HepG2 (cell line): ENCODE results near the gene LIPA. TPM values are rescaled to one million over a fixed set of nuclear protein-coding genes. Genes with fewer than 3 reads are reported as not detected.

Experiments
- PAX8 ChIP-seq: sonication (generic); formaldehyde crosslinking; IDR thresholded peaks from 2 replicates; pipeline ENCODE4 v1.8.0; 2022; ENCODE audit warnings: mild to moderate bottlenecking, missing genetic modification reagents, borderline replicate concordance
- RBM39 ChIP-seq: fragments of 200-400 bp; formaldehyde crosslinking; IDR thresholded peaks from one replicate; pipeline ENCODE4 v1.6.1; 2018; ENCODE audit warnings: antibody characterized with exemption, mild to moderate bottlenecking, low read depth, low read length; ENCODE audit not compliant: poor library complexity, severe bottlenecking
- RCOR2 ChIP-seq: IDR thresholded peaks from 2 replicates; pipeline ENCODE4 v1.6.1; 2016; ENCODE audit warnings: missing biosample characterization, missing genetic modification reagents
- ZBTB7A ChIP-seq: sonication (generic); formaldehyde crosslinking; IDR thresholded peaks from 2 replicates; pipeline ENCODE4 v1.8.0; 2022; ENCODE audit warnings: mild to moderate bottlenecking, missing genetic modification reagents
- ZMYM2 ChIP-seq: sonication (generic); formaldehyde crosslinking; IDR thresholded peaks from 2 replicates; pipeline ENCODE4 v1.8.0; 2022; ENCODE audit warnings: mild to moderate bottlenecking, missing genetic modification reagents
- polyA plus RNA-seq, 8 experiments: library from polyadenylated mRNA; depleted of rRNA in 3 of 8; stranded (reverse) in 7 of 8; unstranded in 1 of 8; fragments of >200 nt; fragmentation: Illumina TruSeq in 4 of 8; extraction: Trizol in 4 of 8; gene quantifications; 2 replicates each; pipeline versions ENCODE4 v1.2.1 to v1.2.3, GENCODE V29; 2011 to 2016; ENCODE audit warnings: low read depth in 4 of 8, missing spikeins in 1 of 8, mixed read lengths in 1 of 8; ENCODE audit not compliant: insufficient read depth in 1 of 8
- total RNA-seq, 5 experiments: library from RNA; depleted of rRNA; stranded (reverse); fragments of >200 nt; fragmentation: Illumina TruSeq; extraction: Trizol; gene quantifications; 2 replicates each; pipeline ENCODE4 v1.2.3, GENCODE V29; 2016; ENCODE audit warnings: low read depth in 1 of 5
- TF ChIP-seq, protein P1 (sequence below): sonication (generic); formaldehyde crosslinking; IDR thresholded peaks from 2 replicates; pipeline ENCODE4 v1.5.0; 2020; ENCODE audit warnings: missing genetic modification reagents, mild to moderate bottlenecking, borderline replicate concordance
- TF ChIP-seq, protein P2 (sequence below): sonication (generic); formaldehyde crosslinking; conservative IDR thresholded peaks from 2 replicates; pipeline ENCODE4 v1.5.0; 2020; ENCODE audit warnings: missing genetic modification reagents
- TF ChIP-seq, protein P3 (sequence below): sonication (generic); formaldehyde crosslinking; IDR thresholded peaks from 2 replicates; pipeline ENCODE4 v1.9.0; 2021; ENCODE audit warnings: missing genetic modification reagents, borderline replicate concordance
- TF ChIP-seq, protein P4 (sequence below): sonication (generic); formaldehyde crosslinking; IDR thresholded peaks from 2 replicates; pipeline ENCODE4 v1.5.0; 2020; ENCODE audit warnings: missing genetic modification reagents
- TF ChIP-seq, protein P5 (sequence below): sonication (generic); formaldehyde crosslinking; IDR thresholded peaks from 2 replicates; pipeline ENCODE4 v1.4.0; 2020; ENCODE audit warnings: low read depth, missing genetic modification reagents
- TF ChIP-seq, protein P6 (sequence below): sonication (generic); formaldehyde crosslinking; IDR thresholded peaks from 2 replicates; pipeline ENCODE4 v1.4.0; 2020; ENCODE audit warnings: missing genetic modification reagents

The LIPA gene
- total and polyA plus RNA-seq, 2 of the 13 experiments (the other 11 are each of a cell fraction or from before 2014, with no cell fraction given) = 57.1 to 79.5 TPM

DNA sequence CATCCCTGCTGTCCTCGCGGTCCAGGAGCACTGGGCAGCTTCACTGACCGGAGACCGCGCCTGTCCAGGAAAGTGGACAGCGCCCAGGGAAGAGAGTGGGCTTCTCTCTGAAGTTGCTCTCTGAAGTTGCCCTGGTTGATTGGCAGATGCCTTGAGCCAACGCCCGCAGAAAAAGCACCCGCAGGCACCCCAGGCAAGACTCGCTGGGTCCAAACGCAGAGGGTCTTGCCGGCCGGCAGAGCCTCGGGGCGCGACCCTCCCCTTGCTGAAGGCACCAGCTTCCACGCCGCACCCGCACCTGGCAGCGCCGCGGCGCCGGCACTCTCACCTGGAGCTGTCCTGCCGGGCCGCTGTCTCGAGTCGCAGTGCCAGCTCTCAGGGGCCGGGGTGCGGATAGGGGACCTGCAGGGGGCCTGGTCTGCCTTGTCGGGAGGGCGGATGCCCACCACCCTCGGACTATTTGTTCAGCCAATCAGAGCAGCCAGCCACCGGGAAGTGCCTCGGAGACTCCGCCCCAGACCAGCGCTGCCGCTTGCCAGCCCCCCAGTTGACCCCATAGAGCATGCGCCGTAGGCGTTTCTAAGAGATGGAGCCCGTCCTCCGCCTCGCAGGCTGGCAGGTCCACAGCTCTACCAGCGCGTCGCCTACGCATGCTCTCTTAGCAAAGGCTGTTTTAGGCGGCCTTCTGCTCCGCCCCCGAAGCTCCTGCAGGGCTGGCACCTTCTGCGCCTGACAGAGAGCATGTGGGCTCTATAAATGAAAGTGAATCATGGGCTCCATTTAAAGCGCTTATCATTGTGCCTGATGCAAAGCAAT, at the start of gene LIPA (continued):
- TF ChIP-seq, protein P1, sequence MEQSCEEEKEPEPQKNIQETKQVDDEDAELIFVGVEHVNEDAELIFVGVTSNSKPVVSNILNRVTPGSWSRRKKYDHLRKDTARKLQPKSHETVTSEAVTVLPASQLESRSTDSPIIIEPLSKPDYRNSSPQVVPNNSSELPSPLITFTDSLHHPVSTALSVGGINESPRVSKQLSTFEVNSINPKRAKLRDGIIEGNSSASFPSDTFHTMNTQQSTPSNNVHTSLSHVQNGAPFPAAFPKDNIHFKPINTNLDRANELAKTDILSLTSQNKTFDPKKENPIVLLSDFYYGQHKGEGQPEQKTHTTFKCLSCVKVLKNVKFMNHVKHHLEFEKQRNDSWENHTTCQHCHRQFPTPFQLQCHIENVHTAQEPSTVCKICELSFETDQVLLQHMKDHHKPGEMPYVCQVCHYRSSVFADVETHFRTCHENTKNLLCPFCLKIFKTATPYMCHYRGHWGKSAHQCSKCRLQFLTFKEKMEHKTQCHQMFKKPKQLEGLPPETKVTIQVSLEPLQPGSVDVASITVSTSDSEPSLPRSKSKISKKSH = peak; percentile 67; the same call in 1 of the 2 replicates
- TF ChIP-seq, protein P2, sequence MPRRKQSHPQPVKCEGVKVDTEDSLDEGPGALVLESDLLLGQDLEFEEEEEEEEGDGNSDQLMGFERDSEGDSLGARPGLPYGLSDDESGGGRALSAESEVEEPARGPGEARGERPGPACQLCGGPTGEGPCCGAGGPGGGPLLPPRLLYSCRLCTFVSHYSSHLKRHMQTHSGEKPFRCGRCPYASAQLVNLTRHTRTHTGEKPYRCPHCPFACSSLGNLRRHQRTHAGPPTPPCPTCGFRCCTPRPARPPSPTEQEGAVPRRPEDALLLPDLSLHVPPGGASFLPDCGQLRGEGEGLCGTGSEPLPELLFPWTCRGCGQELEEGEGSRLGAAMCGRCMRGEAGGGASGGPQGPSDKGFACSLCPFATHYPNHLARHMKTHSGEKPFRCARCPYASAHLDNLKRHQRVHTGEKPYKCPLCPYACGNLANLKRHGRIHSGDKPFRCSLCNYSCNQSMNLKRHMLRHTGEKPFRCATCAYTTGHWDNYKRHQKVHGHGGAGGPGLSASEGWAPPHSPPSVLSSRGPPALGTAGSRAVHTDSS (CRISPR knock-in tag) = no peak
- TF ChIP-seq RBM39 = no peak
- TF ChIP-seq, protein P3, sequence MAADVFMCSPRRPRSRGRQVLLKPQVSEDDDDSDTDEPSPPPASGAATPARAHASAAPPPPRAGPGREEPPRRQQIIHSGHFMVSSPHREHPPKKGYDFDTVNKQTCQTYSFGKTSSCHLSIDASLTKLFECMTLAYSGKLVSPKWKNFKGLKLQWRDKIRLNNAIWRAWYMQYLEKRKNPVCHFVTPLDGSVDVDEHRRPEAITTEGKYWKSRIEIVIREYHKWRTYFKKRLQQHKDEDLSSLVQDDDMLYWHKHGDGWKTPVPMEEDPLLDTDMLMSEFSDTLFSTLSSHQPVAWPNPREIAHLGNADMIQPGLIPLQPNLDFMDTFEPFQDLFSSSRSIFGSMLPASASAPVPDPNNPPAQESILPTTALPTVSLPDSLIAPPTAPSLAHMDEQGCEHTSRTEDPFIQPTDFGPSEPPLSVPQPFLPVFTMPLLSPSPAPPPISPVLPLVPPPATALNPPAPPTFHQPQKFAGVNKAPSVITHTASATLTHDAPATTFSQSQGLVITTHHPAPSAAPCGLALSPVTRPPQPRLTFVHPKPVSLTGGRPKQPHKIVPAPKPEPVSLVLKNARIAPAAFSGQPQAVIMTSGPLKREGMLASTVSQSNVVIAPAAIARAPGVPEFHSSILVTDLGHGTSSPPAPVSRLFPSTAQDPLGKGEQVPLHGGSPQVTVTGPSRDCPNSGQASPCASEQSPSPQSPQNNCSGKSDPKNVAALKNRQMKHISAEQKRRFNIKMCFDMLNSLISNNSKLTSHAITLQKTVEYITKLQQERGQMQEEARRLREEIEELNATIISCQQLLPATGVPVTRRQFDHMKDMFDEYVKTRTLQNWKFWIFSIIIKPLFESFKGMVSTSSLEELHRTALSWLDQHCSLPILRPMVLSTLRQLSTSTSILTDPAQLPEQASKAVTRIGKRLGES (CRISPR knock-in tag) = no peak
- TF ChIP-seq, protein P4, sequence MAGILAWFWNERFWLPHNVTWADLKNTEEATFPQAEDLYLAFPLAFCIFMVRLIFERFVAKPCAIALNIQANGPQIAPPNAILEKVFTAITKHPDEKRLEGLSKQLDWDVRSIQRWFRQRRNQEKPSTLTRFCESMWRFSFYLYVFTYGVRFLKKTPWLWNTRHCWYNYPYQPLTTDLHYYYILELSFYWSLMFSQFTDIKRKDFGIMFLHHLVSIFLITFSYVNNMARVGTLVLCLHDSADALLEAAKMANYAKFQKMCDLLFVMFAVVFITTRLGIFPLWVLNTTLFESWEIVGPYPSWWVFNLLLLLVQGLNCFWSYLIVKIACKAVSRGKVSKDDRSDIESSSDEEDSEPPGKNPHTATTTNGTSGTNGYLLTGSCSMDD (CRISPR knock-in tag) = no peak
- no peak for TF ChIP-seq ZMYM2 (CRISPR knock-in tag)
- TF ChIP-seq, protein P5, sequence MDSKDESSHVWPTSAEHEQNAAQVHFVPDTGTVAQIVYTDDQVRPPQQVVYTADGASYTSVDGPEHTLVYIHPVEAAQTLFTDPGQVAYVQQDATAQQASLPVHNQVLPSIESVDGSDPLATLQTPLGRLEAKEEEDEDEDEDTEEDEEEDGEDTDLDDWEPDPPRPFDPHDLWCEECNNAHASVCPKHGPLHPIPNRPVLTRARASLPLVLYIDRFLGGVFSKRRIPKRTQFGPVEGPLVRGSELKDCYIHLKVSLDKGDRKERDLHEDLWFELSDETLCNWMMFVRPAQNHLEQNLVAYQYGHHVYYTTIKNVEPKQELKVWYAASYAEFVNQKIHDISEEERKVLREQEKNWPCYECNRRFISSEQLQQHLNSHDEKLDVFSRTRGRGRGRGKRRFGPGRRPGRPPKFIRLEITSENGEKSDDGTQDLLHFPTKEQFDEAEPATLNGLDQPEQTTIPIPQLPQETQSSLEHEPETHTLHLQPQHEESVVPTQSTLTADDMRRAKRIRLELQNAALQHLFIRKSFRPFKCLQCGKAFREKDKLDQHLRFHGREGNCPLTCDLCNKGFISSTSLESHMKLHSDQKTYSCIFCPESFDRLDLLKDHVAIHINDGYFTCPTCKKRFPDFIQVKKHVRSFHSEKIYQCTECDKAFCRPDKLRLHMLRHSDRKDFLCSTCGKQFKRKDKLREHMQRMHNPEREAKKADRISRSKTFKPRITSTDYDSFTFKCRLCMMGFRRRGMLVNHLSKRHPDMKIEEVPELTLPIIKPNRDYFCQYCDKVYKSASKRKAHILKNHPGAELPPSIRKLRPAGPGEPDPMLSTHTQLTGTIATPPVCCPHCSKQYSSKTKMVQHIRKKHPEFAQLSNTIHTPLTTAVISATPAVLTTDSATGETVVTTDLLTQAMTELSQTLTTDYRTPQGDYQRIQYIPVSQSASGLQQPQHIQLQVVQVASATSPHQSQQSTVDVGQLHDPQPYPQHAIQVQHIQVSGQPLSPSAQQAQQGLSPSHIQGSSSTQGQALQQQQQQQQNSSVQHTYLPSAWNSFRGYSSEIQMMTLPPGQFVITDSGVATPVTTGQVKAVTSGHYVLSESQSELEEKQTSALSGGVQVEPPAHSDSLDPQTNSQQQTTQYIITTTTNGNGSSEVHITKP (CRISPR knock-in tag) = no peak
- no peak for TF ChIP-seq RCOR2 (CRISPR knock-in tag)
- peak; percentile 81; the same call in 1 of the 2 replicates for TF ChIP-seq ZBTB7A
- TF ChIP-seq, protein P6, sequence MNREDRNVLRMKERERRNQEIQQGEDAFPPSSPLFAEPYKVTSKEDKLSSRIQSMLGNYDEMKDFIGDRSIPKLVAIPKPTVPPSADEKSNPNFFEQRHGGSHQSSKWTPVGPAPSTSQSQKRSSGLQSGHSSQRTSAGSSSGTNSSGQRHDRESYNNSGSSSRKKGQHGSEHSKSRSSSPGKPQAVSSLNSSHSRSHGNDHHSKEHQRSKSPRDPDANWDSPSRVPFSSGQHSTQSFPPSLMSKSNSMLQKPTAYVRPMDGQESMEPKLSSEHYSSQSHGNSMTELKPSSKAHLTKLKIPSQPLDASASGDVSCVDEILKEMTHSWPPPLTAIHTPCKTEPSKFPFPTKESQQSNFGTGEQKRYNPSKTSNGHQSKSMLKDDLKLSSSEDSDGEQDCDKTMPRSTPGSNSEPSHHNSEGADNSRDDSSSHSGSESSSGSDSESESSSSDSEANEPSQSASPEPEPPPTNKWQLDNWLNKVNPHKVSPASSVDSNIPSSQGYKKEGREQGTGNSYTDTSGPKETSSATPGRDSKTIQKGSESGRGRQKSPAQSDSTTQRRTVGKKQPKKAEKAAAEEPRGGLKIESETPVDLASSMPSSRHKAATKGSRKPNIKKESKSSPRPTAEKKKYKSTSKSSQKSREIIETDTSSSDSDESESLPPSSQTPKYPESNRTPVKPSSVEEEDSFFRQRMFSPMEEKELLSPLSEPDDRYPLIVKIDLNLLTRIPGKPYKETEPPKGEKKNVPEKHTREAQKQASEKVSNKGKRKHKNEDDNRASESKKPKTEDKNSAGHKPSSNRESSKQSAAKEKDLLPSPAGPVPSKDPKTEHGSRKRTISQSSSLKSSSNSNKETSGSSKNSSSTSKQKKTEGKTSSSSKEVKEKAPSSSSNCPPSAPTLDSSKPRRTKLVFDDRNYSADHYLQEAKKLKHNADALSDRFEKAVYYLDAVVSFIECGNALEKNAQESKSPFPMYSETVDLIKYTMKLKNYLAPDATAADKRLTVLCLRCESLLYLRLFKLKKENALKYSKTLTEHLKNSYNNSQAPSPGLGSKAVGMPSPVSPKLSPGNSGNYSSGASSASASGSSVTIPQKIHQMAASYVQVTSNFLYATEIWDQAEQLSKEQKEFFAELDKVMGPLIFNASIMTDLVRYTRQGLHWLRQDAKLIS (CRISPR knock-in tag) = 0 out of 2 replicates have a peak, but pooled peaks have one; percentile 30
- TF ChIP-seq PAX8 (CRISPR knock-in tag) = no peak
